Superior temporal gyrus (tissue), 1 donor: Measurements from ENCODE around the gene COL9A3.
A peak's percentile ranks its signal among the peaks of the same experiment; 100 is the strongest.

ENCODE experiments used
- DNase-seq: peaks from one replicate; pipeline ENCODE4 v3.0.0-alpha.2; 2016; ENCODE audit errors: extremely low spot score

Gene COL9A3

DNA sequence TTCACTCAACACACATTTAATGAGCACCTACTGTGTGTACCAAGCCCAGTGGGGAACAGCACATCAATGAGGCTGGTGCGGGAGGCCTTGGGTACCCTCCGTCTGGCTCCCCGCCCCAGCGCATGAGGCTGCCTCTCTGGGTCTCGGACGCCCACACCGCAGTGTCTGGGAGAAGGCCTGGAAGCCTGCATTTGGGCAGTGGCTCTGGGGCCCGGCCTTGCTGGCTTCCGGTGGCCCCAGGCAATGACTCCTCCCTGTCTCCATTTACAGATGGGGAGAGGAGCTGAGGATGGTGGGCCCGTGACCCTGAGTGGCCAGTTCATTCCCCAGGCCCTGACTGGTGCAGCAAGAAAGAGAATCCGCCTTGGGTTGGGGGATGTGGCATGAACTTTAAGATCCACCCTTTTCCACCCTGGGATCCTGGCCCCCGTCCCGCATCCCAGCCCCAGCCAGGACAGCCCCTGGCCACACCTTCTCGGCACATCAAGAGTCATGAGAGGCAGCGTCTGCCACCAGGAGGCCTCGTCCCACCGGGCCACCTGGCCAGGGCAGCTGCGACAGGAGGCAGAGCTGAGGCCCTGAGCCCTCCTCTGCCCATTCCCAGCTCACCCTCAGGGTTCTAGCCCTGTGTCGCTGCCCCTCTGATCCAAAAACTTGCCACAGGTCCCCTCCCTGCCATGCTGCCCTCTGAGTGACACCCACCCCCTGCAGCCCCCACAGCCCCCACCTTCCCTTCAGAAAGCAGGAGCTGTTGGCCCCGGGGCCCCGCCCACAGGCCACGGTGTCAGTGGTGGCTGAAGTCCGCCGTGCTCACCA, 38.0 kb upstream of the COL9A3 start:
- DNase-seq = no peak

DNA sequence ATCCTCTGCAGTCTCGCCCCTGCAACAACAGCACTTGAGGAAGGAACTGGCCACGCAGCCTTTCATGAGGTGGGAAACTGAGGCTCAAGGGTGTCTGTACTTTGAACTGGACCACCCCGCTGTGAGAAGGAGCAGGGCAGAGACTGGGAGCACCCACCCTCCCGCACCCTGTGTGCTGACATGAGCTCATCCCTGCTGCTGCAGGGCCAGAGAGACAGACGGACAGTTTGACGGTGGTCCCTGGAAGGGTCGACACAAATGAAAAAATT, 37.5 kb upstream of the COL9A3 start:
- DNase-seq = no peak

DNA sequence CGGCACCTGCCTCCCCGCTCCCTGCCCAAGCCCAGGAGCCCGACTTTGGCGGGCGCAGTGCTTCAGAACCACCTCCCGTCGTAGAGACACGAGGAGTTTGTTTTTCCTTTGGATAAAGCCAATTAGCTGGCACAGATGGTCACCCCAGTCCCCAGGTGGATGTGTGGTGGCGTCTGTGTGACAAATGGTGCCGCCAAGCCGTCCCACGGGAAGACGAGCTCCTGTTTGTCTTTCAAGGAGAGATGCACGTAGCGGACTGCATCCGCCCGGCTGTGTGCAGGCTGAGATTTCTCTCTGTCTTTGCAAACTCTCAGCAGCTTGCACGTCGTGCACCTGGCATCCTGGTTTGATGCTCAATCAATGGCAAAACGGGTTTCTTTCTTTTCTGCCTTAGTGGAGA, 36.6 kb upstream of the COL9A3 start:
- DNase-seq = no peak

DNA sequence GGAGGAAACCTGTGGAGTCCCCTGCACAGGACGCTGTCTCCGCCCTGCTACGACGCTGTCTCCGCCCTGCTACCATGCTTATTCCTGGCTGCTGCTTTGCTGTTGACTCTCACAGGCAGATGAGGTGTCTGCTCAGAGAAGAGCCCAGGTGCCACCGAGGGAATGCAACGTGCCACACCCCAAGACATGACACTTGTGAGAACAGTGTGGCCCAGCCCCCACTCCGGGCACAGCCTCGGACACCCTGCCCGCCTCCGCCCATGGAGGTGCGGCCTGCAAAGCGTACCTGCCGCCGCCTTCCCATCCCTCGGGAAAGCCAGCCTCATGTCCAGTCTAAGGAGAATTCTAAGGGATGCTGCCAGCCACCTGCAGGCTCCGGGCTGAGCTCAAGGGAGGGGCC, 36.2 kb upstream of the COL9A3 start:
- DNase-seq = no peak

DNA sequence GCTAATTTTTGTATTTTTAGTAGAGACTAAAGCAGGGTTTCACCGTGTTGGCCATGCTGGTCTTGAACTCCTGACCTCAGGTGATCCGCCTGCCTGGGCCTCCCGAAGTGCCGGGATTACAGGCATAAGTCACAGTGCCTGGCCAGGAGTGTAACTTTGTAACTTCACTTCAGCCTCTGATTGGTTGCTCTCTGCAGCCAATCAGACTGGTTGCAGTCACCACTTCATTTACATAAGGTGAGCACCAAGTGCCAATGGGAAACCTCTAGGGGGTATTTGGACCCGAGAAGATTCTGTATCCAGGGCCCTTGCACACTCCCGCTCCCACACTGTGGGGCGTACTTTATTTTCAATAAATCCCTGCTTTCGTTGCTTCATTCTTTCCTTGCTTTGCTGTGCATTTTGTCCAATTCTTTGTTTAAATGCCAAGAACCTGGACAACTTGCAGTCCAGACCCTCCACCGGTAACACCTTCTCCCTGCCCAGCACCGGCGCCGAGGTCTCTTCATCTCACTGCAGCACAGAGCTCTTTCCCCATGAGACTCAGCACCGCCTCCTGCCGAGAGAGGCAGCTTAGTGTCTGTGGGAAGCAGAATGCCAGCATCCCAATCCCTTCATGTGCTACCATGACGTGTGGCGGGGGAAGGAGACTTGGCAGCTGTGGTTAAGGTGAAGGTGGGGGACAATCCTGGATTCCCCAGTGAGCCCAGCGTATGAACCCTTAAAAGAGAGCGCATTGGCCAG, 34.5 kb upstream of the COL9A3 start:
- DNase-seq = no peak

DNA sequence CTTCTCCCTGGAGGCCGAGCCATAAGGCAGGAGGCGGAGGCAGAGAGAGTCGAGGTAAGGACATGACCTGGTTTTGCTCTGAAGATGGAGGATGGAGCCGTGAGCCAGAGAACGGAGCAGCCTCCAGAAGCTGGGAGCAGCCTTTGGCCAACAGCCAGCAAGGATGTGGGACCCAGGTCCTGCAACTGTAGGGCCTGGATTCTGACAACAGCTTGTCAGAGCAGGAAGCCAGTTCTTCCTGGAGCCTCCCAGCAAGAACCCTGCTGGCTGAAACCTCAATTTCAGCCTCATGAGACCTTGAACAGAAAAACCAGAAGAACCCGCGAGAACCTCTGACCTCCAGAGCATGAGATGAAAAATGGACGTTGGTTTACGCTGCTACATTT, 34.0 kb upstream of the COL9A3 start:
- DNase-seq = no peak

DNA sequence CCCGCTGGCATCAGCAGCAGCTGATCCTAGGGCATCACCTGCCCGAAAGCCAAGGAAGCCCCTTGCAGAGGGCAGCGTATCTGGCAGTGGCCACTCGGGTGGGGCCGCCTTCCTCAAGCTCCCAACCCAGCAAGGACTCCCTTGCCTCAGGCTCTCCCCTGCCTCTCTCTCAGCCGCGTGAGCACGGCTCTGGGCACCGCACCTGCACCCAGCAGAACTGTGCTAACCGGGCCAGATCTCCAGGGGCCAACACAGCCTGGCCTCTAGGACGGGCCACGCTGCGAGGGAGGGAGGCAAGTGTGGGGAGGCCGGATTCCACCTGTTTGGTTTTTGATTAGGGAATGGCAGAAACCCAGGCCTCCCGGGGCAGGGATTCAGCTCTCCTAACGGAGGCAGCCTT, 32.4 kb upstream of the COL9A3 start:
- DNase-seq = no peak

DNA sequence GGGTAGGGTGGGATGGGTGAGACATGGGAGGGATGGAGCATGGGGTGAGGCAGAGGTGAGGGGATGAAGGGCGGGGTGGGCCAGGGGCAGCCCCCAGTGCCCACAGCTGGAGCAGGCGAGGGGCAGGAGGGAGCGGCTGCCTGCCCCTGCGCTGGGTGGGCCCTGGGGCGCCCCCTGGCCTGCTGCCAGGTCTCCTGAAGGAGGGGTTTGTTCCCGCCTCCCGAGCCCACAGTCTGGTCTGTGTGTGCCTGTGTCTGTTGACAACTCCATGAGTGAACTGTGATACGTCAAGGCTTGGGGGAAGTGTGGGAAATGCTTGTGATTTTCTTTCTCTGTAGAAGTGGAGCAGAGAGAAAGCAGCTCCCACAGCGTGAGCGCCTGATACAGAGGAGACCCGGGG, 31.5 kb upstream of the COL9A3 start:
- no peak for DNase-seq

DNA sequence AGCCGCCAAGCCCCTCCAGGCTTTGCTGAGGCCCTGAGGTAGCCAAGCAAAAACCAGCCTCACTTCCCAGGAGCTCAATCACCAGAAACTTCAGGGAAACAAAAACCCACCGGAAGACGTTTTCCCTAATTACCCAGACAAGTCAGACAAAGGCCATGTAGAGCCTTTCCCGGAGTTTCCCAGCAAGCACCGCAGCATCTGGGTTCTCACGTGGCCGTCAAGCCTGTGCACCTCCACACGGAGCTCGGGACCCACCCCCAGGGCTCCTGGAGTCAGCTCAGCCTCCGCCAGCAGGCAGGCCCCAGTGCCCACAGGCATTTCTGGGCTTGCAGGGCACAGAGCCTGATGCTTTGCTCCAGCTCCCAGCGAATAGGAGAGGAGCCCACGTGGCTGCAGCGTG, 30.7 kb upstream of the COL9A3 start:
- DNase-seq = no peak

DNA sequence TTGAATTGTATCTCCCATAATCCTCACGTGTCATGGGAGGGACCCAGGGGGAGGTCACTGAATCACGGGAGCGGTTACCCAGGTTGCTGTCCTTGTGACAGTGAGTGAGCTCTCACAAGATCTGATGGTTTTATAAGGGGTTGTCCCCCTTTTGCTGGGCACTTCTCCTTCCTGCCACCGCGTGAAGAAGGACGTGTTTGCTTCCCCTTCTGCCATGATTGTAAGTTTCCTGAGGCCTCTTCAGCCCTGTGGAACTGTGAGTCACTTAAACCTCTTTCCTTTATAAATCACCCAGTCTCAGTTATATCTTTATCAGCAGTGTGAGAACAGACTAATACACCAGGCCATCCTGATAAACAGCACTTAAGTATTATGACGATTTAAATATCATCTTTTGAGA, 29.5 kb upstream of the COL9A3 start:
- no peak for DNase-seq

DNA sequence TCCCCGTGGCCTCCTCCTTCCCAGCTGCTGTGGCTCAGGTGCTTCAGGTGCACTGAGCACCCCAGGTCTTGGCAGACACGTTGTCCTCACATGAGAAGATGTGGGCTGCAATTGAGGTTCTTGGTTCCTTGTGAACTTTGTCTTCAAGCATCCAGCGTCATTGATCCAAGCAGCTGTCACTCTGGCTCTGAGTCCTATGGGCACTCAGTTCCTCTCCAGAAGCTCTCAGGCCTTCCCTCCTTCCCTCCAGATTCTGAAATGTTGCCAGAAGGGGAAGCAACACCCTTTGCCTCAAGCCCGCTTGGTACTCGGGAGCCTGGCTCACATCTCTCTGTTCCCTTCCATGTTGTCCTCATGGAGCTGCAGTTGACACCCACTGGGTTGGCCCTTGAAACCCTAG, 29.0 kb upstream of the COL9A3 start:
- no peak for DNase-seq

DNA sequence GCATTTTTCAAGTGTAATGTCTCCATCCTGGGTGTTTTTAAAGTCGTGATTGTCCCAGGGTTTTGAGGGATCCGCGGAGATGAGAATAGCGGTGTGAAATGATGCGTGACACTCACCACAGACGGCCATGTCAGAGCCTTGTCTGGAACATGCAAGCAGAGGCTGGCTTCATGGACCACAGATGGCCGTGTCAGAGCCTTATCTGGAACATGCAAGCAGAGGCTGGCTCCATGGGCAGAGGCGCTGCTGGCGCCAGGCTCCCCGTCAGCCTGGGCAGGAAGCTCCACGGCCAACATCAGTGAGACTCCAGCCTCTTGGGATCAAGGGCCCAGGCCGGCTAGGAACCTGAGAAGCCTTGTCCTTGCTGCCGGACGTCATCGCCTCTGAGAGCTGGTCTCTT, 28.2 kb upstream of the COL9A3 start:
- DNase-seq = no peak

DNA sequence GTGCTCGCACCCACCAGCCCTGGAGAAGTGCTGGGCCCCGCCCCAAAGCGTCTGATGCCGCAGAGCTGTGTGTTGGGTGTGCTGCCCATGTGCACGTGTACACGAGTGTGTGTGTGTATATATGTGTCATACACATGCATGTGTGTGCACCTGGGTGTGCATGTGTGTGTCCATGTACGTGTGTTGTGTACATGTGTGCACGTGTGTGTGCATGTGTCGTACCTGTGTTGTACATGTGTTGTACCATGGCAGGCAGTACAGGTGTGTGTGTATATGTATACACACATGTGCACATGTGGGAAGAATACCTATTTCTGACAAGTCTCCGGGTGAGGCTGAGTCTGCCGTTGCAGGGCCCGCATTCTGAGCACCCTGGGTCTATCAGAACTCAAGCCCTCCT, 26.8 kb upstream of the COL9A3 start:
- no peak for DNase-seq

DNA sequence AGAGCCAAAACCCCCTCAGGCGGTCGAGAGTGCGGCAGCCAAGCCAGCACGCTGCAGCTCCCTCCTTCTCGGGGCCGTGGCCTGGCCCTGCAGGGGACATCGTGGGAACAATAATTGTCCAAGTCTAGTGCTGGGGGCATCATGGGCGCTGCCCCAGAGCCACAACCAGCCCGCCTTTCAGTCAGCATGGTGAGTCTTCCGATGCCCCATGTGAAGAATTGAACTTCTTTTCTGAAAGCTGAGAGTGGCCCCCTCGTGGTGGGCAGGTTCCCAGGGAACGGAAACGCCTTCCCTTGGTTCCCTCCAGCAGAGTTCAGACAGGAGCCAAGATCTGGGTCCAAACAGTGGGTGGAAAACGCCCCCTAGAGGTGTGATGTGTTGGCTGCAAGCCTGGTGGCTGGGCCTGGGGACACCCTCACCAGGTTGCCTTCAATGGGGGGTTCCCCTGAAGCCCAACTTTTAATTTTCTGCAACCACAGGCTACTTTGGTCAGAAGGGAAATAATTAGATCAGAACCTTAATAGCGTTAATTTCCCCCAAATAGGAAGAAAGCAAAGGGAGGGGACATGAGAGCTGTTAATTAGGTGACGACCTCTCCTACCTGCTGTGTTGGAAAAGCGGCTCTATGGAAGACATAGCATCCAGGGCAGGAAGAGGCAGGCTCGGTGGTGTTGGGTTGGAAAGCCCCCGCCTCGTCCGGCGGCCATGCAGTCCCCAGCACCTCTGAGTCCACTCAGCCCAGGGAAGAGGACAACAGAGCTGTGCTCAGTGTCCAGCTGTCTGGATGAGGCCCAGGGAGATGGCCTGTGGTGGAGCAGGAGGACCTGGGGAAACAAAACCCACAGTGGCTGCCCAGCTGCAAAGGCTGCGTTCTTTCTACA, 25.3 kb upstream of the COL9A3 start:
- peak; percentile 97 for DNase-seq

DNA sequence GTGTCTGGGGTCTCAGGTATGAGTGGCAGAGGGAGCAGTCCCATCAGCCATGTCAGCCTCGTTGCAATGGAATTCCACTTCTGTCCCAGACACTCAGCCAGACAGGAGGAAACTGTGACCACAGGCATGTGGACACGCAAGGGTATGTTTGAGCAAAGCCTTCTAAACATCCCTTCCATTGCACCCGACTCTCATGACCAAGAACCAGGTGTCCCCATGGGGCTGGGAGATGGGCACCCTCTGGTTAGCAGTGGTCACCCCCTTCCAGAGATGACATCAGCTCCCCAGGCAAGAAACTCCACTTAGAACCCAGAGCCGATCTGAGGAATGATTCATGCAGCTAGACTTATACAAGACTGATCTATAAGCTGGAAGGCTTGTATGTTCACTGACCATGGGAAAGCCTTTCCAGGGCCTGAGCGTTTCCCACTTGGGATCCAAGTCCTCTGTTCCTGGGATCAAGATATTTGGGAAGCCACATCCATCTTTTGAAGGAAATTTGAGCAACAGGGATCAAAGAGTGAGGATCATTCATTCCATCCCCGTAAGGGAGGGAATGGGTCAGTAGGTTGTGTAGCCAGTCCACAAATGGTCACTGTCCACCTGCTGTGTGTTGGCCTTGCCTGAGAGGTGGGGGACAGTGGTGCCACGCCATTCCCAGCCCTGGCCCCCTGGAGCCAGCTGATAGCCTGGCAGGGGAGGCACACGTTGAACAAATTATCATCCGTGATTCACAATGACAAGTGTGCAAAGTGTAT, 24.5 kb upstream of the COL9A3 start:
- no peak for DNase-seq

DNA sequence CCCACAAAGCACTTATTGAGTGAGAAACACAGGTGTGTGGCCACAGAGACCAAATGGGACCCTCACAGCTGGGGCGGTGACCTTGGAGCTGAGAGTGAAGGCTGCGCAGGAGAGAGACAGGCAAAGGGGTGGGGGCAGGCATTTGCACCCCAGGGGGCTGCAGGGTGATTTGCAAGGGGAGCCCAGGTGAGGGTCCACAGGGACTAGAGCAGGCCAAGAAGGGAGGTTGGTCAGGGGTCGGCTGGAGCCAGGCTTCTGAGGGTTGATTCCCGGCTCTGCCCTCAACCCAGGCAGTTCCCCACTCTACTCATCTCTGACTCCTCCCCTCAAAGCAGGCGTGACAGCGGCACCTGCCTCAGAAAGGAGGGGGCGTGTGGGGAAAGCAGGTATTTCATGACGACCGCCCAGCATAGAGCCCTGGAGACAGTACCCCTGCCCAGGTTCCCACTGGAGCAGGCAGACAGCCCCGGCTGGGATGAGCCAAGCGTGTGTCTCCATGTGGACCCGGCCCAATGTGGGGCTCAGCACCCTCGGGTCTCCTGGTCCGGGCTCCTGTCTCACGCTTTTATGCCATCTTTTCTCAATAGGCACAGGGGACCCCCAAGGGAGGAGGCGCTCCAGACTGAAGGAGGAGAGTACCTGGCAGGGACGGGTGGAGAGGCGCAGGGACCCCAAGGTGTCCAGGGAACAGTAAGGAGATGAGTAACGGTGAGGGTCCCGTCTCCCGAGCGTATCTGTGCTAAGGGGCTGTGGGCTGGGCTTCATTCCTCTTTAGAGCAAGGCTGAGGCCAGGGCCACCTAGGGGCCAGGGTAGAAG, 23.7 kb upstream of the COL9A3 start:
- no peak for DNase-seq

DNA sequence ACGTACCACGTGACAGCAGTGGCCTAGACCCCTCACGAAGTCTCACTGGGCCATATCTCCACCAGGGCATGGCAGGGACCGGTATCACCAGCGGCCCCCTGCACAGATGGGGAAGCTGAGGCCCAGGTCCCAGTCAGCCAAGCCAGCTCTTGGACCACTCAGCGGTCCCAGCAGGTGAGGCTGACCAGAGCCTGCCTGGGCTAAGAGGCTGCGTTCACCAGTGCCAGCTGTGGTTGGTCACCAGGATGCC, 23.2 kb upstream of the COL9A3 start:
- DNase-seq = no peak

DNA sequence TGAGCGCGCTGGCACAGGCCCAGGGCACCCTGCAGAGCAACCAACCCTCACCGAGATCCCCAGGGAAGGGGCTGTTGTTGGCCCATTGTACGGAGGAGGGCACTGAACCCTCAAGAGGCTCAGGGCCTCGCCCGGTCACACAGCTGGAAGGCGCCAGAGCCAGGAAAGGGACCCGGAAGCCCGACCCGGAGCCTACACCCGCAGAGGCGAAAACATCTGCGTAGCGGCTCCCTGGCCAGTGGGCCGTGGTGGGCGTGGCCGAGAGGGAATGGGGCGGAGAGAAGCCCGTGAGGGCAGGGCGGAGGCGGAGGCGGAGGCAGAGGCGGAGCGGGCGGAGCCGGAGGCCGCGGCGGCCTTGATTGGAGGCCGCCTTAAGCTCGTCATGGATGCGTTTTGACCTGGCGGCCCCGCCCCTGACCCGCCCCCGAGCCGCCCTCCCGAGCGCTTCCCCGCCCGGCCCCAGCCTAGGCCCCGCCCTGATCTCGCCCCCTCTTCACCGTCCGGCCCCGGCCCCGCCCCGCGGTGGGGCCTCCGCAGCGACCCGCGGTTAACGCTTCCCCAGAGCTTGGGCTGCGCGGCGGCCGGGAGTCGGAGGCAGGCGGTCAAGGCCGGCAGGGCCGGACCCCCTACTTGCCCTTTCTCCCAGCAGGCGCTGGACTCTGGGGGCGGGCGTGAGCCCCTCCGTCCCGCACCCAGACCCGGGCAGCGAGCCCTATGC, 22.7 kb upstream of the COL9A3 start:
- peak; percentile 97 for DNase-seq

DNA sequence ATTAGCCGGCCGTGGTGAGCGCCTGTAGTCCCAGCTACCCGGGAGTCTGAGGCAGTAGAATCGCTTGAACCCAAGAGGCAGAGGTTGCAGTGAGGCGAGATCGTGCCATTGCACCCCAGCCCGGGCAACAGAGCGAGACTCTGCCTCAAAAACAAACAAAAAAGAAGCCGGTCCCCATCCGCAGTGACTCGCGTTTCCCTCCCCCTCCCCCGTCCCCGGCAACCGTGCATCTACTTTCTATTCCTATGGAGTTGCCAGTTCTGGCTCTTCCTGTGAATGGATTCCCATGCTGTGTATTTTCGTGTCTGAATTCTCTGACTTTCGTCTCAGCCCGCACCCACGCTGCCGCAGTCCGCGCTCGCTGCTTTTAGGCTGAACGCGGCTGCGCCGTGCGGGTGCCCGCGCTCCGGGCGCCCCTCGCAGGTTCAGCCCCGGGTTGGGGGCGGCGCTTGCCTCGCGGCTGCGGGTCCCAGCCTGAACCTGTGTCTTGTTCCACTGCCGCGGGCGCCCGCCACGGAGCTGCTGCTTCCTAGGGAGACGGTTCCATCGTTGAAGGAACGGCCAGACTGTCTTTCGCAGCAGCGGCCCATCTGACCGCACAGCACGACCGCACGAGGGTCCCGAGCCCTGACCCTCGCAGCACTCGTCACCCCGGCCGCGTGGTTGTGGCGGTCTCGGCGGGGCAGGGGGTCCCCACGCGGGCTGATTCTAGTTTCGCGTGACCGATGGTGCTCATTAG, 21.7 kb upstream of the COL9A3 start:
- DNase-seq = peak; percentile 64
